Measurements from ENCODE around the gene TNNC1.

- TF ChIP-seq EP300 (IDR thresholded peaks at IDR 0.05) (no peak), CTCF (IDR thresholded peaks at IDR 0.05) (no peak), POLR2A (IDR thresholded peaks at IDR 0.05; ENCODE audit: low read depth) (no peak), POLR2AphosphoS5 (IDR thresholded peaks at IDR 0.05) (no peak)
These were observed 1.1 kb upstream of the TNNC1 start for GRCh38 chr3:52454938-52455282.
